Endothelial cell of umbilical vein (primary cell): ENCODE data around the gene TMUB2. TPM values are rescaled to one million over a fixed set of nuclear protein-coding genes. Genes with fewer than 3 reads are reported as not detected.

Source experiments
- BruUV-seq: library from RNA; stranded (reverse); fragments of 400-500 nt; replicated peaks from 2 replicates; lab custom pipeline; 2021; lab: Mats Ljungman, UMichigan
- CTCF ChIA-PET: fragments of 300-600, 350-600 bp; sonication (Branson Sonifier 250); formaldehyde crosslinking; loops from one replicate; lab custom pipeline; 2021; ENCODE audit warnings: antibody characterized with exemption, inconsistent platforms; lab: Charles Lee
- POLR2A ChIA-PET: fragments of 300-600, 350-600 bp; sonication (Branson Sonifier 250); formaldehyde crosslinking; loops from one replicate; lab custom pipeline; 2021; ENCODE audit warnings: antibody characterized with exemption, inconsistent platforms; lab: Charles Lee
- DNase-seq: peaks from one replicate; pipeline ENCODE4 v3.0.0-alpha.2; 2011; ENCODE audit warnings: low read depth, low spot score
- FAIRE-seq: peaks from 2 replicates; lab custom pipeline; 2011; peaks lifted over from hg19 to GRCh38; lab: Jason Lieb, UNC
- H2AFZ ChIP-seq: 2 replicates; pipeline ENCODE4 v1.6.0; 2012; ENCODE audit warnings: low read depth, low read length, control low read depth, inconsistent platforms
- H3K27ac ChIP-seq: 2 replicates; pipeline ENCODE4 v1.5.1; 2011; ENCODE audit warnings: low read depth, mild to moderate bottlenecking, control low read depth, low read length, moderate library complexity; ENCODE audit not compliant: insufficient read depth
- H3K27me3 ChIP-seq, 2 experiments: 2 replicates each; pipeline versions ENCODE4 v1.6.0 to v1.6.1; 2011; ENCODE audit warnings: low read length in 2 of 2, mixed read lengths in 1 of 2; ENCODE audit not compliant: control insufficient read depth in 2 of 2, insufficient read depth in 2 of 2
- H3K36me3 ChIP-seq, 2 experiments: 2 replicates in 1 of 2; 3 replicates in 1 of 2; pipeline ENCODE4 v1.5.1; 2011; ENCODE audit warnings: low read length in 2 of 2, mild to moderate bottlenecking in 1 of 2, moderate library complexity in 1 of 2; ENCODE audit not compliant: control insufficient read depth in 2 of 2, insufficient read depth in 2 of 2; ENCODE audit errors: extremely low read depth in 1 of 2
- H3K4me1 ChIP-seq: 3 replicates; pipeline ENCODE4 v1.5.1; 2011; ENCODE audit warnings: mild to moderate bottlenecking, low read length; ENCODE audit not compliant: control insufficient read depth, insufficient read depth; ENCODE audit errors: extremely low read depth
- H3K4me2 ChIP-seq: 2 replicates; pipeline ENCODE4 v1.6.1; 2011; ENCODE audit warnings: low read length, control low read depth, mixed read lengths; ENCODE audit not compliant: insufficient read depth
- H3K4me3 ChIP-seq, 3 experiments: fragments of 200-600 bp in 1 of 3; sonication (generic), shearing (Covaris generic) in 1 of 3; replicated peaks in 1 of 3; 2 replicates each; pipeline ENCODE4 v1.5.1; 2011 to 2016; ENCODE audit warnings: control low read depth in 3 of 3, low read length in 3 of 3, mild to moderate bottlenecking in 2 of 3, inconsistent platforms in 1 of 3, low read depth in 1 of 3, moderate library complexity in 1 of 3; ENCODE audit not compliant: insufficient read depth in 1 of 3
- H3K79me2 ChIP-seq: 2 replicates; pipeline ENCODE4 v1.6.0; 2012; ENCODE audit warnings: low read length, inconsistent platforms; ENCODE audit not compliant: control insufficient read depth, insufficient read depth
- H3K9ac ChIP-seq: replicated peaks from 2 replicates; pipeline ENCODE3; 2011; ENCODE audit warnings: low read length, control low read depth; ENCODE audit not compliant: insufficient read depth; ENCODE audit errors: extremely low read depth
- H3K9me1 ChIP-seq: replicated peaks from 3 replicates; pipeline ENCODE4 v1.6.0; 2011; ENCODE audit warnings: mild to moderate bottlenecking, low read length; ENCODE audit not compliant: control insufficient read depth, insufficient read depth; ENCODE audit errors: extremely low read depth
- H3K9me3 ChIP-seq: replicated peaks from 2 replicates; pipeline ENCODE4 v1.5.1; 2012; ENCODE audit warnings: low read length, inconsistent platforms; ENCODE audit not compliant: control insufficient read depth, insufficient read depth
- H4K20me1 ChIP-seq: replicated peaks from 2 replicates; pipeline ENCODE3; 2011; ENCODE audit warnings: mild to moderate bottlenecking, low read length; ENCODE audit not compliant: control insufficient read depth, insufficient read depth; ENCODE audit errors: extremely low read depth
- CTCF ChIP-seq, 2 donors: IDR thresholded peaks; 1 replicate in 1 of 2; 2 replicates in 1 of 2; pipeline ENCODE4 v1.5.1; 2011; ENCODE audit warnings: low read length in 2 of 2, mild to moderate bottlenecking in 2 of 2, moderate library complexity in 2 of 2, control low read depth in 1 of 2, inconsistent platforms in 1 of 2, low read depth in 1 of 2; ENCODE audit not compliant: insufficient read depth in 1 of 2; ENCODE audit errors: extremely low read depth in 1 of 2
- EZH2 ChIP-seq: IDR thresholded peaks from 2 replicates; pipeline ENCODE4 v1.6.1; 2012; ENCODE audit warnings: borderline replicate concordance, low read depth, mild to moderate bottlenecking, moderate library complexity, low read length, inconsistent platforms; ENCODE audit not compliant: severe bottlenecking
- FOS ChIP-seq: IDR thresholded peaks from 2 replicates; pipeline ENCODE4 v1.6.1; 2011; ENCODE audit warnings: mild to moderate bottlenecking, low read length, moderate library complexity, borderline replicate concordance; ENCODE audit not compliant: insufficient read depth
- GATA2 ChIP-seq: IDR thresholded peaks from 2 replicates; pipeline ENCODE4 v1.7.0; 2011; ENCODE audit warnings: low read depth, mild to moderate bottlenecking, moderate library complexity, mixed read lengths, low read length; ENCODE audit not compliant: insufficient read length, insufficient read depth
- JUN ChIP-seq: IDR thresholded peaks from 2 replicates; pipeline ENCODE4 v1.6.1; 2011; ENCODE audit warnings: borderline replicate concordance, low read depth; ENCODE audit not compliant: insufficient read length, insufficient read depth
- MAX ChIP-seq: IDR thresholded peaks from 2 replicates; pipeline ENCODE4 v1.6.1; 2011; ENCODE audit not compliant: insufficient read depth, insufficient read length
- MYC ChIP-seq: IDR thresholded peaks from one replicate; pipeline ENCODE4 v1.6.1; 2011; ENCODE audit warnings: mild to moderate bottlenecking, low read depth, low read length
- POLR2A ChIP-seq: IDR thresholded peaks from 2 replicates; pipeline ENCODE4 v1.6.1; 2012; ENCODE audit warnings: low read depth, mild to moderate bottlenecking, control low read depth, low read length
- POLR2AphosphoS5 ChIP-seq: IDR thresholded peaks from 2 replicates; pipeline ENCODE4 v1.6.1; 2012; ENCODE audit warnings: low read depth, mild to moderate bottlenecking, control low read depth, low read length, moderate library complexity; ENCODE audit not compliant: insufficient read depth
- dilution Hi-C: fragments of 300-500 bp; cut with MboI; formaldehyde crosslinking; loops from one replicate; pipeline ENCODE4 v1.15.0; 2019; ENCODE audit warnings: low sequenced_read_pairs; ENCODE audit not compliant: extremely low pct_ligation_motif_present
- intact Hi-C: fragments of 100-400 bp; cut with micrococcal nuclease; formaldehyde crosslinking; loops from one replicate; pipeline ENCODE4 v1.10.0; 2022
- polyA plus RNA-seq, 4 experiments: library from polyadenylated mRNA; depleted of rRNA in 3 of 4; stranded (reverse) in 3 of 4; unstranded in 1 of 4; fragments of >200 nt; gene quantifications; 2 replicates each; pipeline versions ENCODE4 v1.2.1 to v1.2.3, GENCODE V29; 2011 to 2012; ENCODE audit warnings: missing spikeins in 1 of 4
- total RNA-seq: library from RNA; stranded (reverse); gene quantifications from 2 replicates; pipeline ENCODE4 v1.2.3, GENCODE V29; 2021

TMUB2 gene
- total and polyA plus RNA-seq, 2 donors (not counting 3 experiments of a cell fraction or from before 2014, with no cell fraction given): 43.6 to 72.5 TPM

- Histone ChIP-seq H3K27ac (peak overlapping the region; percentile 72), H4K20me1 (no peaks in the 10 kb centered on the region), H3K79me2 (peaks cover 28% of the 10 kb centered on the region), H3K9me3 (no peaks in the 10 kb centered on the region), H3K36me3 (peaks cover 5 to 7% of the 10 kb centered on the region in 2 experiments), H3K4me1 (peaks cover 40% of the 10 kb centered on the region), H3K4me2 (peak overlapping the region; percentile 86), H2AFZ (peak overlapping the region; percentile 20), H3K9me1 (no peaks in the 10 kb centered on the region), H3K4me3 (peak overlapping the region; percentile 34 to 68 (median 46)), H3K9ac (peak overlapping the region; percentile 38), H3K27me3 (no peaks in the 10 kb centered on the region)
- DNase-seq (peak; percentile 83), FAIRE-seq (peak; percentile 73)
- no TSS peak for BruUV-seq
- intact Hi-C loops (loop anchor here (5.0 kb wide), 1 partner anchor 86 kb away; the partner anchor contains the start of gene RUNDC3A), dilution Hi-C loops (no loop called here)
- no peak for TF ChIP-seq CTCF (IDR thresholded peaks at IDR 0.05; ENCODE audit: extremely low read depth in 1 of 2, insufficient read depth in 1 of 2, low read depth in 1 of 2, low read length in 2 of 2)
- peak; percentile 50 for TF ChIP-seq POLR2A
- no peak for TF ChIP-seq EZH2
- ChIA-PET CTCF (interaction anchor here (0.7 to 7.3 kb wide), 19 partner anchors 10 to 302 kb away, joined by 3 to 68 read pairs (median 4); partner anchors contain the start of genes FAM171A2, RUNDC3A and SLC25A39), POLR2A (interaction anchor here (0.6 to 1.5 kb wide), 4 partner anchors 22 to 125 kb away, joined by 3 to 6 read pairs (median 4); partner anchors contain the start of gene ATXN7L3)
These were observed 34.5 kb downstream of the TMUB2 start for GRCh38 chr17:44221084-44221861.

- TF ChIP-seq FOS (no peak), JUN (no peak), GATA2 (no peak), POLR2A (no peak), MAX (no peak), CTCF (IDR thresholded peaks at IDR 0.05; ENCODE audit: extremely low read depth in 1 of 2, insufficient read depth in 1 of 2, low read depth in 1 of 2, low read length in 2 of 2) (no peak), MYC (no peak), POLR2AphosphoS5 (no peak), EZH2 (no peak)
These were observed 35.0 kb downstream of the TMUB2 start for GRCh38 chr17:44221862-44222111.

More at GRCh38 chr17:44221862-44222111, 35.0 kb downstream of the TMUB2 start:
- FAIRE-seq: no peak
- POLR2A ChIA-PET: interaction anchor here (0.6 to 1.5 kb wide), 4 partner anchors 22 to 124 kb away, joined by 3 to 6 read pairs (median 4); partner anchors contain the start of gene ATXN7L3
- no peak for DNase-seq
- H3K27me3 ChIP-seq: no peaks in the 10 kb centered on the region
- peak overlapping the region; percentile 34 to 68 (median 46) for H3K4me3 ChIP-seq
- BruUV-seq: no TSS peak
- intact Hi-C loops (loop anchor here (1.0 to 5.0 kb wide), 2 partner anchors 86 to 103 kb away; partner anchors contain the start of genes RUNDC3A and SLC25A39), dilution Hi-C loops (no loop called here)
- H2AFZ ChIP-seq: peak overlapping the region; percentile 20
- H4K20me1 ChIP-seq: no peaks in the 10 kb centered on the region
- H3K27ac ChIP-seq: peak overlapping the region; percentile 72
- CTCF ChIA-PET: interaction anchor here (0.7 to 7.3 kb wide), 18 partner anchors 10 to 302 kb away, joined by 3 to 68 read pairs (median 4); partner anchors contain the start of genes FAM171A2, RUNDC3A and SLC25A39
- H3K9ac ChIP-seq: peak overlapping the region; percentile 38
- H3K79me2 ChIP-seq: peaks cover 24% of the 10 kb centered on the region
- H3K9me3 ChIP-seq: no peaks in the 10 kb centered on the region
- H3K4me2 ChIP-seq: peak overlapping the region; percentile 86
- H3K4me1 ChIP-seq: peaks cover 40% of the 10 kb centered on the region
- no peaks in the 10 kb centered on the region for H3K9me1 ChIP-seq
- H3K36me3 ChIP-seq: peaks cover 2% of the 10 kb centered on the region in 2 experiments
